ENCODE results near the gene POLE4.

POLE4 gene
- long read RNA-seq, donor 1, transcript POLE4-205 (4 exons, 1,248 nt): major isoform, 66 of 73 reads
- long read RNA-seq, donor 1, partial matches to known transcripts: 6 of 73 reads
- long read RNA-seq, donor 1, other reads (novel, unspliced or antisense): 0 of 73 reads
- long read RNA-seq, donor 2, transcript POLE4-205 (4 exons, 1,248 nt): major isoform, 33 of 40 reads
- long read RNA-seq, donor 2, partial matches to known transcripts: 6 of 40 reads
- long read RNA-seq, donor 2, other reads (novel, unspliced or antisense): 0 of 40 reads
- long read RNA-seq, donor 3, transcript POLE4-205 (4 exons, 1,248 nt): major isoform, 16 of 16 reads
- long read RNA-seq, donor 3, partial matches to known transcripts: 0 of 16 reads
- long read RNA-seq, donor 3, other reads (novel, unspliced or antisense): 0 of 16 reads
- long read RNA-seq, donor 4, transcript POLE4-205 (4 exons, 1,248 nt): major isoform, 24 of 25 reads
- long read RNA-seq, donor 4, partial matches to known transcripts: 0 of 25 reads
- long read RNA-seq, donor 4, other reads (novel, unspliced or antisense): 0 of 25 reads
- long read RNA-seq, donor 5, transcript POLE4-205 (4 exons, 1,248 nt): major isoform, 30 of 41 reads
- long read RNA-seq, donor 5, partial matches to known transcripts: 10 of 41 reads
- long read RNA-seq, donor 5, other reads (novel, unspliced or antisense): 0 of 41 reads
- long read RNA-seq, donor 6, transcript POLE4-205 (4 exons, 1,248 nt): major isoform, 27 of 44 reads
- long read RNA-seq, donor 6, partial matches to known transcripts: 17 of 44 reads
- long read RNA-seq, donor 6, other reads (novel, unspliced or antisense): 0 of 44 reads
- long read RNA-seq, donor 7, transcript POLE4-205 (4 exons, 1,248 nt): major isoform, 40 of 46 reads
- long read RNA-seq, donor 7, partial matches to known transcripts: 5 of 46 reads
- long read RNA-seq, donor 7, other reads (novel, unspliced or antisense): 0 of 46 reads
- long read RNA-seq, donor 8, transcript POLE4-205 (4 exons, 1,248 nt): major isoform, 32 of 34 reads
- long read RNA-seq, donor 8, partial matches to known transcripts: 0 of 34 reads
- long read RNA-seq, donor 8, other reads (novel, unspliced or antisense): 0 of 34 reads

- peak; percentile 99 for DNase-seq
Measured at GRCh38 chr2:74958274-74959105, at the start of gene POLE4. Gene POLE4 (plus strand): TSS chr2:74958643. CDS start chr2:74958680, 37 bp downstream.

GRCh38 chr2:74908748-74909444 lies 49.5 kb upstream of the POLE4 start:
- DNase-seq: no peak

- no peak for DNase-seq
Measured at GRCh38 chr2:74910245-74910644, 48.2 kb upstream of the POLE4 start.

- no peak for DNase-seq
Measured at GRCh38 chr2:74911061-74911460, 47.4 kb upstream of the POLE4 start.

- no peak for DNase-seq
Measured at GRCh38 chr2:74915743-74916142, 42.7 kb upstream of the POLE4 start.

GRCh38 chr2:74916394-74916793 lies 42.0 kb upstream of the POLE4 start:
- DNase-seq: no peak

- no peak for DNase-seq
Measured at GRCh38 chr2:74917702-74918619, 40.5 kb upstream of the POLE4 start.

GRCh38 chr2:74919827-74920226 lies 38.6 kb upstream of the POLE4 start:
- peak; percentile 75 for DNase-seq

GRCh38 chr2:74921236-74921736 lies 37.2 kb upstream of the POLE4 start:
- no peak for DNase-seq

GRCh38 chr2:74922592-74923227 lies 35.7 kb upstream of the POLE4 start:
- no peak for DNase-seq

- DNase-seq: no peak
Measured at GRCh38 chr2:74924463-74925265, 33.8 kb upstream of the POLE4 start.

GRCh38 chr2:74925361-74925786 lies 33.1 kb upstream of the POLE4 start:
- no peak for DNase-seq

- DNase-seq: no peak
Measured at GRCh38 chr2:74927621-74928020, 30.8 kb upstream of the POLE4 start.

GRCh38 chr2:74930811-74931486 lies 27.5 kb upstream of the POLE4 start:
- no peak for DNase-seq

- no peak for DNase-seq
Measured at GRCh38 chr2:74931940-74932339, 26.5 kb upstream of the POLE4 start.

GRCh38 chr2:74935975-74936391 lies 22.5 kb upstream of the POLE4 start:
- no peak for DNase-seq

GRCh38 chr2:74937221-74937880 lies 21.1 kb upstream of the POLE4 start:
- no peak for DNase-seq

All from right kidney (tissue), 9 donors.